RCC 7860 (cell line): ENCODE data around the gene AFF4.
"Not testable (repeated sequence)": the region's sequence is repeated elsewhere in the genome, so short reads cannot be mapped to it uniquely, and the experiment has no call there.

Experiments
- DNase-seq: peaks from one replicate; pipeline ENCODE4 v3.0.0-alpha.2; 2015; ENCODE audit warnings: low spot score
- FAIRE-seq: peaks from 2 replicates; lab custom pipeline; 2012; peaks lifted over from hg19 to GRCh38; lab: Jason Lieb, UNC

Gene AFF4

DNA sequence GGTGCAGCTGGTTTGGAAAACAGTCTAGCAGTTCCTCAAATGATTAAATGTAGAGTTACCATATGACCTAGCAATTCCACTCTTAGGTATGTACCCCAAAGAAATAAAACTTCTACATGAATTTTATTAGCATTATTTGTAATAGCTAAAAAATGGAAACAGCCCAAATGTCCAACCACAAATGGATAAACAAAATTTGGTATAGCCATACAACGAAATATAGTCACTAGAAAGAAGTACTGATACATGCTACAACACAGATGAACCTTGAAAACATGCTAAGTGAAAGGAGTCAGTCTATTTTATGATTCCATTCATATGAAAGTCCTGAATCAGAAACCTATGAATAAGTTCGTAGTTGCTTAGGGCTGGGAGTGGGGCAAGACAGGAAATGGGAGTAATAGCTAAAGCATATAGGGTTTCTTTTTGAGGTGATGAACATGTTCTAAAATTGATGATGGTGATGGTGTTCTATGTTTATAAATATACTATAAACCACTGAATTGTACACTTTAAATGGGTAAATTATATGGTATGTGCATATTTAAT, 103.5 kb downstream of the AFF4 start:
- DNase-seq: no peak
- no peak for FAIRE-seq

DNA sequence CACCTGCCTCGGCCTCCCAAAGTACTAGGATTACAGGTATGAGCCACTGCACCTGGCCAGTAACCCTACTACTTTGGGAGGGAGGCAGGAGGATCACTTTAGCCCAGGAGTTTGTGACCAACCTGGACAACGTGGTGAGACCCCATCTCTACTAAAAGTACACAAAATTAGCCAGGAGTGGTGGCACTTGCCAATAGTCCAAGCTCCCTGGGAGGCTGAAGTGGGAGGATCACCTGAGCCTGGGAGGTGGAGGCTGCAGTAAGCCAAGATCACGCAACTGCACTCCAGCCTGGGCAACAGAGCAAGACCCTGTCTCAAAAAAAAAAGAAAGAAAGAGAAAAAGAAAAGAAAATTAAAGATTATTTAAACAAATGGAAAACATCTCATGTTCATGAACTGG, 107.4 kb downstream of the AFF4 start:
- DNase-seq: no peak
- no peak for FAIRE-seq

DNA sequence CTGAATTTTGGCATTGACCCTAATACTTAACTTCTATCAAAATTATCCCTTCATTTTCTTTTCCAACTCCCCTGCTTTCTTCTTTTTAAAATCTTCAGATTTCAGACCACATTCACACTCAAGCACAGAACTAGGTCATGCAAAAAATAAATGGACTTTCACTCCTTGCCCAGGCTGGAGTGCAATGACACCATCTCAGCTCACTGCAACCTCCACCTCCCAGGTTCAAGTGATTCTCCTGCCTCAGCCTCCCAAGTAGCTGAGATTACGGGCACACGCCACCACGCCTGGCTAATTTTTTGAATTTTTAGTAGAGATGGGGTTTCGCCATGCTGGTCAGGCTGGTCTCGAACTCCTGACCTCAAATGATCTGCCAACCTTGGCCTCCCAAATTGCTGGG, 108.4 kb downstream of the AFF4 start:
- not testable (repeated sequence) for DNase-seq, FAIRE-seq

DNA sequence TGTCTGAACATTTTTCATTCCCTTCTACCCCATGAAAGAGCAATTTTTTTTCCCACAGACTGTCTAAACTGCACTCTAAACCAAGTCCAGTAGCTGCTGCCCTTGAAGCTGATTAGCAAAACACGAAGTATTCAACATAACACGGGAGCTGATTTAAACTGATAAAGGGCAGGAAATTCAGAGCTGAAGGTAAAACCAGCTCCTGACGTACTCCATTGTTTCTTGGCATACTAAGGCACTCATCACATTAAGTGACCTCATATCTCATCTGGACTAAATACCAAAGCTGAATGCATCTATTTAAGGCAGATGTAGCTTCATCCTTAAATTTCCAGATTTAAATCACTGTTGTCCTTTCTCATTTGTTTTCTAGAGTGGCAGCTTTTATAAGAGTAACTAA, 109.1 kb downstream of the AFF4 start:
- DNase-seq (no peak), FAIRE-seq (no peak)

DNA sequence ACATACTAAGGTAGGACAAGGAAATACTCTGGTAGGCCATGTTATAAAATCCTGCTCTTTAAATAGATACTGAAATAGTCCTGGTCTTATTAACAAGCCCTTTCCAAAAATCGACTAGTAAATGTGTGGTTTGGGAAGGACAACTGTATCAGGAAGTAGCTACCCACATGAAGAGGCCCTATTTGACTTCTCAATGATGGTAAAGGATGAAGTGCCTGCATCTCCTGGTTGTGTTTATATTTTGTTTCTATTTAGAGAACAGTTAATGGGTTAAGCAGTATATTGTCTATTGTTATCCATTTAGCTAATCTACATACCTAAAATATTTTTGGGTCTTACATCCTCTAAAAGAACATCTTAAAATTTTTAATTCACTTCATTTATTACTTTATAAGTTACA, 109.6 kb downstream of the AFF4 start:
- DNase-seq (no peak), FAIRE-seq (peak; percentile 2)

DNA sequence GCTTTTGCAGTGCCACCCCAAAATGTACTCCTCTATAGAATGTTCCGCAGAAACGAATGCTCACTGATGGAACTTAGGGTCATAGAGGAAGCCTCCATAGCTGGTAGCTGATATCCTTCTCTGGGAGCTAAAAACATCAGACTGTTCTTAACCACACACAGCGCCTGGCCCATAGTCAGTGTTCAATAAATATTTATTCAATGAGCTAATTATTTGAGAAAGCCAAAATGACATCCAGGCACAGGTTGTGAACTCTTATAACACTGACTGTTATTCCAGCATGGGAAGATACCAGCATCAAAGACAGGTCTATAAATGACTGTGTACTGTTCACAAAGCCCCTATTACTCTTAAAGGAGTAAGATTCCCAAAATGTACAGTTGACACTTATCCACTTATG, 110.1 kb downstream of the AFF4 start:
- FAIRE-seq: no peak
- no peak for DNase-seq

DNA sequence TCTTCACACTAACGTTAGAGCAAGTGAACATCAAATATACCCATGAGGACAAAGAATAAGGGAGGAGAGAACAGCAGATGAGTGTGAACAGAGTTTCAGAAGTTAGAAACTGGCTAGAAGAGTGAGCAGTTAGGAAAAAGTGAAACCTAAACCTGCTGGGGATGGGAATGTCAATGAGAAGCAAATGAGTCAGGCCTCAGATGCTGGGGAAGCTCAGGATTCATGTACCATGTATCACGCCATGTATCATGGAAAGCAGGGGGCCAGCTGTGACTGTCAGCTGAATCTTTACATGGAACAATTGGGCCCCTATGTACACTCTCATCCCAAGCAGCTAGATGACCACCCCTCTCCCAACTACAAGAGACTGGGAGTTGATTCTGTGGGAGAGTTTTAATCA, 113.4 kb downstream of the AFF4 start:
- DNase-seq: no peak
- FAIRE-seq: no peak

DNA sequence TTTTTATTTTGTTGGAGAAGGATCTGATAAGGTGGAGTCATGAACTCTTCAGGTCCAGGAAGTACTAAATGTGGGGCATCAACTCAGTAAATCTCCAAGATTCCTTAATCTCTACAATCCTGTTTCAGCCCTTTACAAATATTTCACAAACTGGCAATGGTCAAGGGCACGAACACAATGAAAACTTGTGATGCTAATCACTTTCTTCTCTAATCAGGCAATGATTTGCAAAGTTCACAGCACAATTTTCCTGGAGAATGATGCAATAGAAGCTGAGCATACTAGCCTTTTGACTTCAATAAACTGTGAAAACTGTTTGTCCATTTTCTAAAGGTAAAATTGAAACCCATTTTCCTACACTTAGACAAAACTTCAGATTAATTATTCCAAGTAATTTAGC, 114.1 kb downstream of the AFF4 start:
- DNase-seq (no peak), FAIRE-seq (no peak)

DNA sequence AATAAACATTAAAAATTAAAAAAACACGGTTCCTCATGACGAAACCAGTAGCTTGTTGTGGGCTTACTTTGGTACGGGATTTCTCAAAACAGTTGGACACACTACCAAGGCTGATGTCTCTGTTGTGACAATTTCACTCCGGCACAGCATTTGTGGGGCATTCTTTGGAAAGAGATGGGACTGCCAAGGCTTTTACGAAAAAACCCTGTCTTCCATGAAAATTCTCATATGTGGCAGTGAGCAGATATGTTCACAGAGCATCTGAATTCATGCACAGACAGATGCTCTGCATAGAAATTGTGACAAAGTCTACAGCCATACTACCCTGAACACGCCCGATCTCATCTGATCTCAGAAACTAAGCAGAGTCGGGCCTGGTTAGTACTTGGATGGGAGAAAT, 115.2 kb downstream of the AFF4 start:
- DNase-seq (no peak), FAIRE-seq (no peak)

DNA sequence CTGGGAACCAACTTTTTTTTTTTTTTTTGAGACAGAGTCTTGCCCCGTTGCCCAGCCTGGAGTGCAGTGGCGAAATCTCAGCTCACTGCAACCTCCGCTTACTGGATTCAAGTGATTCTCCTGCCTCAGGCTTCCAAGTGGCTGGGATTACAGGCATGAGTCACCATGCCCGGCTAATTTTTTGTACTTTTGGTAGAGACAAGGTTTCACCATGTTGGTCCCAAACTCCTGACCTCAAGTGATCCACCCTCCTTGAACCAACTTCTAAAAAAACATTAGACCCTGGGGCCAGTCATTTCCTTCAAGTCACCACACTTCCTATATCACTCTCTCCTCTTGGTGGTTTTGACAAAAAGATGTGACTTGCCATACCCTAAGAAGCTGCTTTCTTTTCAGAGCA, 122.1 kb downstream of the AFF4 start:
- DNase-seq (no peak), FAIRE-seq (no peak)

DNA sequence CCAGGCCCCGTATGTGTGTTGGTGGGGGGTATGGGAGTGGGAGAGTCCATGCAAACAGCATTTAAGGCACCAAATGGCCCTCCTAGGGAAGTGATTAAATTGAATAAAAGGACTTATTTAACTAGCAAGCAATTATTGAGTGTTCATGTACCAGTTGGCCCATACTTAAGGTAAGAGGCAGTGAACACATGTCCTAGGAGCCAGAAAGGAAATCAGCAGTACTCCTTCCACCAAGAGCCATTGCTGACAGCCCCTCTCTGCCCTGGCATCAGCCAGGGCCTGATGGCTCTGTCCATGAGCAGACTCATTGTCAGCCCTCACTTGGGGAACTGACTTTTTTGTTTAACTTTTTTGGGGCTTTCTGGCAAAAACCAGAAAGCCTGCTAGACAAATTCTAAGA, 122.5 kb downstream of the AFF4 start:
- DNase-seq (no peak), FAIRE-seq (no peak)

DNA sequence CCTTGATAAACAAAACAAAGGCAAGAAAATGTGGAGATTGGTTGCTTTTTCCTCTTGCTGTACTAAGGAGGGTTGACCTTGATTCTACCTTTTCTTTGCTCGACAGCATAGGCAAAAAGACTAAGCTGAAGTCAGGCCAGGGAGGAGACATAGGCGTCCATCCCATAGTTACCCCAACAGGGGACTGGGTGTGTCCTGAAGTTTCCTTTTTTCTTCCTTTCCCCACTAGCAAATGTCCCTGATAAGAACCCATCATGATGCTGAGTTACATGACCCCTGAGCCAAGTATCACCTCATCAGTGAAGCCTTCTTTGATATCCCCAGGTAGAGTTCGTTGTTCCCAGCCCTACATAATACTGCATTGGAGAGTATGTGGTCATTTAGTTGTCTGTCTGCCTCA, 123.1 kb downstream of the AFF4 start:
- no peak for FAIRE-seq
- no peak for DNase-seq

DNA sequence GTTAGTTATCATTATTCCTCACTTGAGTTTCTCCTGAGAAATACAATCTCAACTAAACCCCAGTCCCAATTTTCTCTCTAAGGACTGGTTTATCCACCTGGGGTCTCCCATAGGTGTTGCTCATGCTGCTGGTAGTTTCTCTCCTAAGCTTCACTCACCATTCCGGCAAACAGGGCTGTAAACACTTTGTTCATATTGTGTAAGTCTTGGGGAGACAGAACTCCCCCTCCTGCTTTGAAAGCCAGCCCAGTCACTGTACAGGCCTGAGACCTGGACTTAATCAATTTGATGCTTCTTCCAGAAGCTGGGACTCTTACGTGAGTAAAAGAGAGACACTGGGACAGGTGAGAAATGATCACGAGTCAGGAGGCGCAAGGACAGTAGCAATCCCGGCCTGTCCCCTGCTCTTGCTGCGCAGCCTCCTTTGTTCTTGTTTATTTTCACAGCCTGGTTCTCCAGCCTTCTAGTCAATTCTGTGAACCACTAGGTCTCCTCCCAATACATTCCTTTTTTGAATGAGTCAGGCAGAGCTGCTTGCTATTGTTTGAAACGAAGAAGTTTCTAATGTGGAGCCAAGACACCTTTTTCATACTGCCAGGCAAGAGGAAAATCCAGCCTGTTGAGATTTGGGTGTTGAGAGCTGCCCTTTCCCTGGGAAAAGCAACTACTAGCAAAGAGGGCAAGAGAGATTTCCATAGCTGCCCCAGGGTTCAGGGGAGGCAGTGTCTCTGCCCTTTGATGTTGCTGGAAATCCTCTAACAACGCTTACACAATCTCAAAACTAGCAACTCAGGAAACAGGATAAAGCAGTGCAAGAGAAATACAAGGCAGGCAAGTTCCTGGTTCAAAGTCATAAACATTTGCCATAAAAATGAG, 123.8 kb downstream of the AFF4 start:
- DNase-seq (no peak), FAIRE-seq (no peak)

DNA sequence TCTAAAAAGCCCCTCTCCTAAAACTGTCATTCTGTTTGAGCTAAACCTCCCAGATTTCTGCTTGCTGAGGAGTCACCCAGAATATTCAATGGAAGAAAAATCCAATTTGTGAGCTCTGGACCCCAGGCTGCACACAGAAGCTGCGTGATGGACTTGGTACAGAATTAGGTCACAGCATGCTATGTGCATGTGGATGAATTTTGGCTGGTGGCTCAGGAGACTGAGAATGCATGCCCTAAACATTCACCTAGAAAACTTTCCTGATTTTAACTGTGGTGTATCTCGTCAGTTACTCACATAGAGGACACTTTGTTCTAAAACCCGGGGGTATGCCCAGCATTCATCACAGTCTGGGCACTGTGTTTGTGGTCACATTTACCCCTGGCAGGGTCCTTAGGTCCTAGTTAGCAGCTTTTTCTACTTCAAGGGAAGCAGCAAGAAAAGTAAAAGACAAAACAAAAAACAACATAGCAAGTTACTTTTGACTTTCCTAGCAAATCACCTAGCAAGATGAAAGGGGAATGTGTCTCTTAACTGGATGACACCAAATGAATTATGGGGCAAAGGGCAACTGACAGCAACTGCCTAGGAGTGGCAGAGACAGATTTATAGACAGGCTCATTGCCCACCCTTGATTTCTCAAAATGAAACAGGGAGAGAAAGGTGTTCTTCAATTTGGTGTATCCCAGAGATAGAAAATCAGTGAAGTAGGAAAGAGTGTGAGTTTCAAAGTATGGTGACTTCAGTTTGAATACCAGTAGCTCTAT, 124.7 kb downstream of the AFF4 start:
- FAIRE-seq: no peak
- no peak for DNase-seq

DNA sequence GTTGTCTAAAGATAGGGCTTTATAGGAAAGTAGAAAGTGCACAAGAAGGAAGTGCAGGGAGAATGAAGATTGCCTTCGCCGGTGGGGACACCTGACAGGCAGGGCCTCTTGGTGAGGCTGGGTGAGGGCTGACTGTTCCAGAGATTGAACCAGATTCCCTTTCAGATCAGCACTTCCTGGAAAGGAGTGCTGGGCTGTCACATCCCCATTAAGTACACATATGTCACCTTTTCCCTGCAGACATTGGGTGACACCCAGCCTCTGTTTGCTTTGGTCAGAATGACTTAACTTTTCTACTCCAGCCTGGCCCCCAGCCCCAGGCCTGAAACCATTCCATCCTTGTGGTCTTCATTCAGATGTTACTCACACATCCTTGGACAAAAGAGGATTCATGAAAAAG, 125.6 kb downstream of the AFF4 start:
- DNase-seq: no peak
- FAIRE-seq: no peak

DNA sequence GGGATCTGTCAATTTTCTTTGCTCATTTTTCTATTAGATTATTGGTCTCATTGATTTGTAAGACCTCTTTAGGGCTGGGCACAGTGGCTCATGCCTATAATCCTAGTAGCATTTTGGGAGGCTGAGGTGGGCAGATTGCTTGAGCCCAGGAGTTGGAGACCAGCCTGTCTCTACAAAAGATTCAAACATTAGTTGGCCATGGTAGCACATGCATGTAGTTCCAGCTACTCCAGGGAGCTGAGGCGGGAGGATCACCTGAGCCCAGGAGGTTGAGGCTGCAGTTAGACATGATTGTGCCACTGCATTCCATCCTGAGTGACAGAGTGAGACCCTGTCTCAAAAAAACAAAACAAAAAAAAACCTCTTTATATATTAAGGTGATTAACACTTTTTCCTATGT, 126.6 kb downstream of the AFF4 start:
- FAIRE-seq: no peak

DNA sequence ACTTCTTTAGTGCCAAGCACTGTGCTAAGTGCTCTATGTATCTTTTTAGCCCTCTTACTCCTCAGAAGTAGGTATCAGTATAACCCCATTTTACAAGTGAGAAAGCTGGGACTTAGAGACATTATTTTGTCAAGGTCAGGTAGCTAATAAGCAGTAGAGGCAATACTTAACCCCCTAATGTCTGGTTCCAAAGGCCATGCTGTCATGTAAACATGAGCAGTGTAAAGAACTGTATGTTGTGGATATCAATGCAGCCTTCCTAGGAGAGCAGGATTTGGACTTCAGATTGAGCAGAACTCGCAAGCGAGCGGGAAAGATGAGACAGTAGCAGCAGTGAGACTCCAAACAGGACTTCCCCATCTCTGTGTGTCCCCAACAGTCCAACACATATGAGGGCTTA, 129.4 kb downstream of the AFF4 start:
- no peak for DNase-seq
- no peak for FAIRE-seq

More for the DNA sequence above, 126.6 kb downstream of the AFF4 start:
- DNase-seq: no peak

DNA sequence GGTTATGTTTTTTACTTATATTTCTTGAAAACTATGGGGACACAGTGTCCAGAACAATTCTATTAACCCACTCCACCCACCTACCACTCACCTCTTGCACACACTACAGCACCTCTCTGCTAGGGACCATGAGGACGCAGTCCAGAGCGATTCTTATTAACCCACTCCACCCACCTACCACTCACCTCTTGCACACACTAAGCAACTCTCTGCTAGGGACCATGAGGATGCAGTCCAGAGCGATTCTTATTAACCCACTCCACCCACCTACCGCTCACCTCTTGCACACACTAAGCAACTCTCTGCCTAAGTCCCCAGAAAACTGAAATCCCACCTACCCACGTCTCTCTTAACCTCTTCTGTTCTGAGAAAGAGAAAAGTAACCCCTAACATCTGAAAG, 130.8 kb downstream of the AFF4 start:
- DNase-seq (no peak), FAIRE-seq (no peak)

DNA sequence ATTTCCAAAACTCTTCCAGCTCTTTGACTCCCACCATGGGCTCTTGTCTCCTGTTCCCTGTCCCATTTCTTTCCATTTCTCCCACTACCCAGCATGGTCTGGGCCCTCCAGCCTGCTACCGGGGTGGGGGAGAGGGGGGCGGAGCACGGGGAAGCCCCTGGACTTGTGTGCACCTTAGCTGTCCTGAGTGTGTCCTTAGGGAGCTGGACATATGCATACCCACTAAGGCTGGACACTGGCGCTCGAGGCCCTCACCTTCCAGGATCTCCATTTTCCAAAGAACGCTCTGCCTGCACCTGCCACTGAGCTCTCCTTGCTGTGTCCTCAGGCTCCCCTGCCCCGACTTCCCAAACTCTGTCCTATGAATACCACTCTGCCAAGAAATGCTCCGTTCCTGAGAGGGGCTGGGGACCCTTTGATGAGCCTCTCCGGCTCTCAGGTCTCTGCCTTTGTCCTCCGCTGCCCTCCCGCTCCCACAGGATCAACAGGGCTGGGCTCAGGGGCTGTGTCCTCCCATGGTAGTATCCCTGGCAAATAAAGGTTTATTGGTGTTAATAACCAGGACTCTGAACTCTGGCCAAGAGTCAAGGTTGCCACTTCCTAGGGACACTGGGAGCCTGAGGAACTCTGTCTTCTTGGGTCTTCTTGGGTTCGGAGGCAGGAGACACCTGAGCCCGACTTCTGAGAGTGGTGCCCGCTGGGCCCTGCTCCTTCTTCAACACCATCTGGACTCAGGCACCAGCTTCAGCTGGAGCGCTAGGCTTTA, 132.2 kb downstream of the AFF4 start:
- DNase-seq (no peak), FAIRE-seq (no peak)

DNA sequence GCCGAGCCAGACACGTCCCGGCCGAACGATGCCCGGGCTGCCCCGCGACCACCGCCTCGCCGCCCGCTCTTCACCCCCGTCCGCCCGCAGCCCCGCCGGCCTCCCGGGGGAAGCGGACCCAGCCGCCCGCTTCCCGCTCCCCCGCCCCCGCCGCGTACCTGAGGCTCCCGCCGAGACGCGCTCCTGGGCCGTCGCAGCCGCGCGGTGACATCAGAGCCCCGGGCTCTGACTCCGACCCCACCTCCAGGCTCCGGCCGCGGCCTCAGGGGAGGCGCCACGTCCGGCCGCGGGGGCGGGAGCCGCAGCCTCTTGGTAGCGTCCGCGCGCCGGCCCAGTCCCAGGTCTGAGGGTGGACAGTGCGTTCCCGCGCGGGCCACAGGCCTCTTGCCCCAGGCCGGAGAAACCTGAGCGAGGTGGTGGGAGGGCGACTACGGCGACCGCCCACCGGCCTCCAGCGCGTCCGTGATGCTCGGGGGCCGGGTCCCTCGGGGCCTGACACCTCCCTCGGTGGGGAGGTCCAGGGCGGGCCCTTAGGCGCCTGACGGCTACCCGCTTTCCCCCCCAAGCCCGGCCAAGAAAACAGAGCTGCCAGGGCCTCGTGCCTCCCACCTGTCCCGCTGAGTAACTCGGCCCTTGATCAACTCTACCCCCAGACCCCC, 132.9 kb downstream of the AFF4 start, which contains the start of gene SHROOM1:
SHROOM1 (minus strand) TSS at position 212 of the 659 bp plus-strand sequence. CDS start 4,507 bp downstream, outside the sequence.
- DNase-seq (peak; percentile 35), FAIRE-seq (no peak)
